NCI-H69 (cell line): Measurements from ENCODE around the gene OPN1MW.
"Not testable (repeated sequence)": the region's sequence is repeated elsewhere in the genome, so short reads cannot be mapped to it uniquely, and the experiment has no call there.

ENCODE experiments used
- DNase-seq: peaks from one replicate; lab custom pipeline; 2025; lab: John Stamatoyannopoulos, UW

The OPN1MW gene

DNA sequence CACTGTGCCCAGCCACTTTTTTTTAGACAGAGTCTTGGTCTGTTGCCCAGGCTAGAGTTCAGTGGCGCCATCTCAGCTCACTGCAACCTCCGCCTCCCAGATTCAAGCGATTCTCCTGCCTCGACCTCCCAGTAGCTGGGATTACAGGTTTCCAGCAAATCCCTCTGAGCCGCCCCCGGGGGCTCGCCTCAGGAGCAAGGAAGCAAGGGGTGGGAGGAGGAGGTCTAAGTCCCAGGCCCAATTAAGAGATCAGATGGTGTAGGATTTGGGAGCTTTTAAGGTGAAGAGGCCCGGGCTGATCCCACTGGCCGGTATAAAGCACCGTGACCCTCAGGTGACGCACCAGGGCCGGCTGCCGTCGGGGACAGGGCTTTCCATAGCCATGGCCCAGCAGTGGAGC is at the start of gene OPN1MW:
OPN1MW (plus strand) TSS at position 301 of the 400 bp plus-strand sequence; CDS start at position 383, 82 bp downstream.
- DNase-seq: not testable (repeated sequence)

DNA sequence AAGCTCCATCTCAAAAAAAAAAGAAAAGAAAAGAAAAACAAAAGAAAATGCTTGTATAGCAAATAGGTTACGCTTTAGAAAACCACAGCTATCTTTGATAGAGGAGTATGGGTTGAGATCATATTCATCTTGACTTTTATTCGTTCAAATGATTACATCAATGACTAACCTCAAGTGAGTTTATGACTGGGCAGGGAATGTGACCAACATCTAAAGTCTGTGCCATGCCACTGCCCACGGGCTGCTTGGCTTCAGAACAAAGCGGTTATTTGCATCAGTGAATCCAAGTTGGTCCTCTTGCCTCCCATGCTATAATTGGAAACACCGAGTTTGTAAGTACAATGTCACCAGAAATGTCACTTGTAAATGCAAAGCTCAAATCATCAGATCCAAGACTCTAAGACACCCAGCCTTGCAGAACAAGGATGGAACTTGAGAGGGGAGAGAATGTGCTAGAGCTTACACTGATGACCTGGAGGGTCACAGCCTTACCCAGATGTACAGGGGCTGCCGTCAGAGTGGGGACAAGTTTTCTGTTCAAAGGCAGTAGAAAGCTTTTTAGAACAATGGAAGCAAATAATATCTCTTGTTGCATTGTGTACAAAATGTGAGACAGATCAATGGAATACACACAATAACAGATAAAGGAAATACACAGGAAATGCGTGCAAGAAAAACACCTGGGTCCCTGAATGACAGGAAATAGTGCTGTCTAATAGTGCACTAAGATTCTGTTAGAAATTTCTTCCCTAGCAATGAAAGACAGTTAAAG is 46.8 kb upstream of the OPN1MW start:
- DNase-seq: no peak

DNA sequence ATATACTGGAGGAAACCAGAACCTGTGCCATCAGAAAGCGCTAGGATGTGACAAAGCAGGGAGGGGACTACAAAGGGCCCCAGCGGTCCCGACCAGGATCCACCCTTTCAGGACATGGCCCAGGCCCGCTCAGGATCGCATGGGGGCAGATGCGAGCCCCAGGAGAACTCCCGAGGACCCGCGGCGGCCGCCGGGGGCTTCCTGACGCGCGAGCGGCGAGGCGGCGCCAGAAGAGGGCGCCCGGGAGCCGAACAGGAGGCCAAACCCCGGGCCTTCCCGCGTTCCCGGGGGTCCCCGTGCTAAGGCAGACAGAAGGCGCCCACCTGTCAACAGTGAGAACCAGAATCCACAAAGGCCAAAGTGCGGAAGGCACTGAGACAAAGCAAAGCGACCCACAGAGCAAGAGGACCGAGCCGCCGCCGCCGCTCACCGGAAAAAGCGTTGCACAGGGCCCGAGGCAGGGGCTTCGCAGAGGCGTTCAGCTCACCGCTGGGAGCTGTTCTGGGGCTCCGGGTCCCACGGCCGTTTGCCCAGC is 45.7 kb upstream of the OPN1MW start:
- peak; percentile 74 for DNase-seq

DNA sequence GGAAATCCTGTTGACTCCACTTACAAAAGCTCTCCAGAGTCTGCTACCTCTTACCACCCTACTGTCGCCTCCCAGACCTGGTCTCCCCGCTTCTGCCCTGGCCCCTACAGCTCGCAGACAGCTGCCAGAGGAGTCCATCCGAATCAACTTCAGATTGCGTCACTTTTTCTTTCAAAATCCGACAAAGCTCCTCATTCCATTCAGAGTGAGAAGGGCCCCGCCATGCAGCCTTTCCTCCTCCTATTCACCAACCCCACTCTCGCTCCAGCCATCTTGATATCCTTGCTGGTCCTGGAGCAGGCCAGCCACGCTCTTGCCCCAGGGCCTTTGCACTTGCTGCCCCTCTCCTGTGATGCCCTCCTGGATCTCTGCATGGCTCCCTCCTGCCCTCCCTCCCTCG is 43.5 kb upstream of the OPN1MW start:
- DNase-seq: no peak

DNA sequence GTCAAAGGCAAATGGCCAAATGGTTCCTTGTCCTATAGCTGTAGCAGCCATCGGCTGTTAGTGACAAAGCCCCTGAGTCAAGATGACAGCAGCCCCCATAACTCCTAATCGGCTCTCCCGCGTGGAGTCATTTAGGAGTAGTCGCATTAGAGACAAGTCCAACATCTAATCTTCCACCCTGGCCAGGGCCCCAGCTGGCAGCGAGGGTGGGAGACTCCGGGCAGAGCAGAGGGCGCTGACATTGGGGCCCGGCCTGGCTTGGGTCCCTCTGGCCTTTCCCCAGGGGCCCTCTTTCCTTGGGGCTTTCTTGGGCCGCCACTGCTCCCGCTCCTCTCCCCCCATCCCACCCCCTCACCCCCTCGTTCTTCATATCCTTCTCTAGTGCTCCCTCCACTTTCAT is 42.2 kb upstream of the OPN1MW start:
- no peak for DNase-seq

DNA sequence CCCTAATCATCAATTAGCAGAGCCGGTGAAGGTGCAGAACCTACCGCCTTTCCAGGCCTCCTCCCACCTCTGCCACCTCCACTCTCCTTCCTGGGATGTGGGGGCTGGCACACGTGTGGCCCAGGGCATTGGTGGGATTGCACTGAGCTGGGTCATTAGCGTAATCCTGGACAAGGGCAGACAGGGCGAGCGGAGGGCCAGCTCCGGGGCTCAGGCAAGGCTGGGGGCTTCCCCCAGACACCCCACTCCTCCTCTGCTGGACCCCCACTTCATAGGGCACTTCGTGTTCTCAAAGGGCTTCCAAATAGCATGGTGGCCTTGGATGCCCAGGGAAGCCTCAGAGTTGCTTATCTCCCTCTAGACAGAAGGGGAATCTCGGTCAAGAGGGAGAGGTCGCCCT is 41.7 kb upstream of the OPN1MW start:
- DNase-seq: no peak

DNA sequence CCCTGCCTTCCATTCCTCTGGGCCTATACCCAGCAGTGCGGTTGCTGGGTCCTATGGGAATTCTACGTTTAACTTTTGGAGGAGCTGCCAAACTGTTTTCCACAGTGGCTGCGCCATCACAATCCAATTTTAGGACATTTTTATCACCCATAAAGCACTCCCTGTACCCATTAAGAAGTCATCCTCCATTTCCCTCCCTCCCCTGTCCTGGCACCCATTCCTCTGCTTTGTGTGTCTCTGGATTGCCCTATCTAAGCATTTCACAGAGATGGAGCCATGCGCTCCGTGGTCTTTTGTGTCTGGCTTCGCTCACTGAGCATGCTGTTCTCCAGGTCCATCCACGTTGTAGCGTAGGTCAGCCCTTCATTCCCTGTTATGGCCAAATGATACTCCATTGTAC is 40.0 kb upstream of the OPN1MW start:
- DNase-seq: no peak

DNA sequence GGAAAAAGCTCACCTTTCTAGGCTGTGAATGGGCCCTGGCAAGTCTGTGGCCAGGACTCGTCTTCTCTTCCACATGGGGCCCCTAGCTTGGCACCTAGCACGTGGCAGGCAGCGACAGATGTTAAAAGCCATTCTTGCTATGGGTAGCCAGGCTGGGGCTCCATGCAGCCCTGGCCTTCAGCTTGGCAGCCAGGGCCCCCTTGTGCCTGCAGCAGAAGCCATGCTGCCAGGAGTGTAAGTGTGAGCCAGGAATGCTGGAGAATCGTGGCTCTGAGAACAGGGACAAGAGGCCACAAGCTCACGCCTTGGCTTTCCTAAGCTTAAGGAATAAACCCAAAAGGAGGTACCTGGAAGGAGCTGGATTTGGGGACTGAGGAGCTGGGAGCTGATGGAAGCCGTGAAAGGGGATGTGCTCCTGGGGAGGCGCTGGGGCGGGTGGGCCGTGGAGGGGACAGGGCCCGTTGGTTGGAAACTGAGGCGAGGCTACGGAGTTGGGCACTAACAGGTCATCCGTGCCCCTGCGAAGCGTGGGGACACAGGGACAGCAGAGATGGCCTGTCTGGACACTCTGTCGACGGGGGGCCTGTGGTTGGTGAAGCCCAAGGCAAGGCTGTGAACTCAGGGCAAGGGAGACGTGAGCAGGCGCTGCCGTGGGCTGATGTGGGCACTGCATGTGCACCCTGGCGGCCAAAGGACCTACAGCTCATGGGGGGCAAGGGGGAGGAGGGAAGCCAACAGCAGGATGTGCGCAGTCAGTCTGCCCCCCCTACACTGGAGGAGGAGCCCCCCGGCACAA is 39.2 kb upstream of the OPN1MW start:
- DNase-seq: no peak

DNA sequence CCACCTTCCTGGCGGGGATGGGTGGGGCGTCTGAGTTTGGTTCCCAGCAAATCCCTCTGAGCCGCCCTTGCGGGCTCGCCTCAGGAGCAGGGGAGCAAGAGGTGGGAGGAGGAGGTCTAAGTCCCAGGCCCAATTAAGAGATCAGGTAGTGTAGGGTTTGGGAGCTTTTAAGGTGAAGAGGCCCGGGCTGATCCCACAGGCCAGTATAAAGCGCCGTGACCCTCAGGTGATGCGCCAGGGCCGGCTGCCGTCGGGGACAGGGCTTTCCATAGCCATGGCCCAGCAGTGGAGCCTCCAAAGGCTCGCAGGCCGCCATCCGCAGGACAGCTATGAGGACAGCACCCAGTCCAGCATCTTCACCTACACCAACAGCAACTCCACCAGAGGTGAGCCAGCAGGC is 38.4 kb upstream of the OPN1MW start, which contains the start of gene OPN1LW:
OPN1LW (plus strand) TSS at position 234 of the 400 bp plus-strand sequence; CDS start at position 275, 41 bp downstream.
- DNase-seq: not testable (repeated sequence)

DNA sequence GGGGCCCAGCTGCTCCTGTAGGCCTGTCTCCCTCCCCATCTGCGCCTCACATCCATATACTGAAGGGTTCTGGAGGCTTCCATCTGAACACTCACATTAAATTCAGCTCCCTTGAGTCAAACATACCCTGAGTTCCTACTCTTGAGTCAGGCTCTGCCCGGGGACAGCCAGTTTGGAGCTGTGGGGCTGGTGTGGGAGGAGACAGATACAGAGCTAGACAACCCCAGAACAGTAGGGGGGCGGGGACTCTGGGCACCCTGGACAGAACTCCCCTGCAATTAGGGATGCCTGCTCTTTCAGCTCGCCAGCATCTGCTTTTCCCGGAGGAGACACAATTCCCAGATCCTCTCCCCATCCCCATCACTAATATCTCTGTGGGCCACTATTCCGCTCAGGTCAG is 31.4 kb upstream of the OPN1MW start:
- DNase-seq: not testable (repeated sequence)

DNA sequence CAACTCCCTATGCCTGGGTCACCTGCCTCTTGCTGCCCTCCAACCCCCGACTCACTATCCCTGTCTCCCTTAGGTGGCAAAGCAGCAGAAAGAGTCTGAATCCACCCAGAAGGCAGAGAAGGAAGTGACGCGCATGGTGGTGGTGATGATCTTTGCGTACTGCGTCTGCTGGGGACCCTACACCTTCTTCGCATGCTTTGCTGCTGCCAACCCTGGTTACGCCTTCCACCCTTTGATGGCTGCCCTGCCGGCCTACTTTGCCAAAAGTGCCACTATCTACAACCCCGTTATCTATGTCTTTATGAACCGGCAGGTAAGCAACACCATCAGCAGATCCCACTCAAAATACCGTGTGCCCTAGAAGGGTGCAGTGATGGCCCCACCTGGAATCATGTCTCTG is 26.2 kb upstream of the OPN1MW start:
- not testable (repeated sequence) for DNase-seq

DNA sequence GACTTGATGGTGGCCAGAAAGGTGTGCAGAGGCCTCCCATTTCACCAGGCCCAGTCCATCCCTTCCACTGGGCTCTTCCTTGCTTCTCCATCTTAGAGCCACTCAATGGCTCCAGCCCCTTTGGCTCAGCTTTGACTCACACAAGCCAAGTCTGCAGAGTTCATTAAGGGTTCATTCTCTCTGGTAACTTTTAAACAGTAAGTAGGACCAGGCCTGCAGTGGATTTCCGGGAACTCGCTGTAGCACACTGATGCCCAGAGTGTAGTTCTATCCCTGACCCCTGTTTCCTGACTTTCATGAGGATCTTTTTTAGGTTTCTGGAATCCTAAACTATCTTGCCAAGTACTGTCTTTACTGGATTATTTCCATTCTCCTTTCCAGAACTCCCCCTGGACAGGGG is 25.2 kb upstream of the OPN1MW start:
- not testable (repeated sequence) for DNase-seq

DNA sequence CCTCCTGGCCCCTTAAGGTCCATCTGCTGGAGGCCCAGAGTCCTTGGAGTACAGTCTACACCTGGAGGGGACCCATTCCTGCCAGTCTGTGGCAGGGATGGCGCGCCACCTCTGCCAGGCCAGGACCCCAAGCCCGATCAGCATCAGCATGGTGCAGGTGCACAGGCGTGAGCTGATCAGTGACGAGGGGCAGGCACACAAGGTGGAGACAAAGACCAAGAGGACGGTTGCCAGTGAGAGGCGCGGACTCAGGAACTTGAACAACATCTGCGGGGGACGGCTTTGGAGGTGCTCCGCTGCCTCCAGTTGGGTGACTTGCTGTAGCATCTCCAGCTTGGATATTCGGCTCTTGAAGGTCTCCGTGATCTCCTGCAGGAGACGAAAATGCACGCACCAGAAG is 23.1 kb upstream of the OPN1MW start:
- DNase-seq: not testable (repeated sequence)

DNA sequence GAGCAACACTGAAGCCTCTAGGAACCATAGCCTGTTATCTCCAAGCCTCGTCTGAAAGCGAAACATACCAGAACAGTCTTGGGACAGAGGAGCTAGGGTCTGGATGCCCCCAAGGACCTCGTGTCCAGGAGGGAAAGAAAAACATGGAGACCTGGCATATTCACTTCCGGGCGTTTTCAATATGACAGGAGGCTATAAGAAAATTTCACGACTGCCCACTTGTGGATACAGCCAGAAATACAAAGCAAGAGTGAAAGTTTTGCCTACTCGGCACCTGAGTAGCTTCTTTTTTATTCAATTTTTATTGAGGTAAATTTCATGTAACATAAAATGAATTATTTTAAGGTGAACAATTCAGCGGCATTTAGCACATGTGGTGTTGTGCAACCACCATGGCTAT is 17.5 kb upstream of the OPN1MW start:
- DNase-seq: not testable (repeated sequence)

DNA sequence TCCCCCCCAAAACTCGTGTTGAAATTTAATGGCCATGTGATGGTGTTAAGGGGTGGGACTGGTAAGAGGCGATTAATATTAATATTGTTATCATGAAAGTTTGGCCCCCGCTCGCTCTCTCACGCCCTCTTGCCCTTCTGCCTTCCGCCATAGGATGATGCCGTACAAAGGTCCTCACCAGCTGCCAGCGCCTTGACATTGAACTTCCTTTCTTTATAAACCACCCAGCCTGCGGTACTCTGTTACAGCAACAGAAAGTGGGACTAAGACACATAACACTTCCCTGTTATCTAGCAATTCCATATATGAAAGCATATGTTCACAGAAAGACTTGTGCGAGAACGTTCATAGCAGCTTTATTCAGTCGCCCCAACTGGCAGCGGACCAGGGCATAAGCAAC is 14.0 kb upstream of the OPN1MW start:
- not testable (repeated sequence) for DNase-seq

DNA sequence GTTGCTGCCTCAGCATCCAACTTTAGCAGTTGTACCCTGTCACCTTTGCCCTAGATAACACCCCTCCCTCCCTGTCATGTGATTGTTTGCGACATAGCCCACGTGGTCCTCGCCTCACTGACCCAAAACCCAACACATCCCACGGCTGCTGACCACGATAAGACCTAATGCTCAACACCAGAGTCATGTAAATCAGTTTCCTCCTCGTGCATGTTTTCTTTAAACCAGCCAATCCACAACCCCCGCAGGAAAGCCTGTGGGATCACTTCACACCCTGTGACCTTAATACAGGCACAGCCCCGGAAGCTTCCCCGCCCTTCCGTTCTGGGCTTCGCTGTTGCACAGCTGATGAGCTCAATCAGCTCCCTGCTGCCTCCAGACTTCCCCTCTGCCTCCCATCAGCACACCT is 9.9 kb upstream of the OPN1MW start:
- DNase-seq: not testable (repeated sequence)

DNA sequence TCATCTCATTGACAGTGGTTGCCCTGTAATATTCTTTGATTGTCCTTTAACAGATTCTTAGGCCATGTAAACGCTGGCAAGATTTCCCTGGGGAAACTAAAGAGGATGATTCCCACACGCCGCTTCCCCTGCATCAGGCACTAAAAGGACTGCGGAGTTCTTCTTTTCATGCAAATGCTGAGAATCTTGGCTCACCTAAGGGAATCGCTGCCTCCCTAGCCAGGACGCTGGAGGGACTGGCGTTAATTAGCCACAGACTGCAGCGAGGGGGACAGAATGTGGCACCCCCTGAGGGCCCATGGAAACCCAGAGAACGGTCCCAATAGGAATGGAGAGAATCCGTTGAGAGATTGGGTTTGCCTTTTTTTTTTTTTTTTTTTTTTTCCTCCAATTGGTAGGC is 8.0 kb upstream of the OPN1MW start:
- not testable (repeated sequence) for DNase-seq

DNA sequence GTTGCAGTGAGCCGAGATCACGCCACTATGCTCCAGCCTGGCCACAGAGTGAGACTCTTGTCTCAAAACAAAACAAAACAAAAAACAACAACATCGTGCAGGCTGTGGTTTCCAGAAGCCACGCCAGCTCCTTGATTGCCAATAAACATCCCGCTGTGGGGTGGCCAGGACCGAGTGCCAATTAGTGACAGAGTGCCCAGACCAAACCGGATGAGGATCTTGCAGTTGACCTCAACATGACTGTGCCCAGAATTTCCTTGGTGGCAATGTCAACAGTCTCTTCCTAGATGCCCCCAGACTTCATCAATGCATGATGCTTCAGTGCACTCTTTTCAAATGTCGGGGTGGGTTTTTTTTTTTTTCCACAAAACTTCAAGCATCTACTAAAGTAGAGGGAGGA is 1.4 kb downstream of the OPN1MW start:
- DNase-seq: not testable (repeated sequence)

DNA sequence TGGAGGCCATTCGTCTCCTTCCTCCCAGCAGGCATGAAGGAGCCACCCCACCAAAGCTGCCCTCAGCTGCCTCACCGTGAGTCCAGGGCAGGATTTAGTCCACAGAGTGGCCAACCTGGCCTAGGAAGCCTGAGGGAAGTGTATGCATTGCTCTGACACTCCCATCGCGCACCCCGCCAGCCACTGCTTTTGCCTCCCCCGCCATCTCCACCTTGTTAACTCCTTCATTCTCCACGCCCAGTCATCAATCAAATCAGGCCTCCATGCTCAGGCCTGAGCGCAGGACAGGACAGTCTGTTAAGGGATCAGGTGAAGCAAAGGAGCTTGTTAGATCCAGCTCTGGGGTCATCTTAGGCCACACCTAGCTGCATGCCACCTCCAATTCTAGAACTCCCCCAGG is 10.4 kb downstream of the OPN1MW start:
- not testable (repeated sequence) for DNase-seq

DNA sequence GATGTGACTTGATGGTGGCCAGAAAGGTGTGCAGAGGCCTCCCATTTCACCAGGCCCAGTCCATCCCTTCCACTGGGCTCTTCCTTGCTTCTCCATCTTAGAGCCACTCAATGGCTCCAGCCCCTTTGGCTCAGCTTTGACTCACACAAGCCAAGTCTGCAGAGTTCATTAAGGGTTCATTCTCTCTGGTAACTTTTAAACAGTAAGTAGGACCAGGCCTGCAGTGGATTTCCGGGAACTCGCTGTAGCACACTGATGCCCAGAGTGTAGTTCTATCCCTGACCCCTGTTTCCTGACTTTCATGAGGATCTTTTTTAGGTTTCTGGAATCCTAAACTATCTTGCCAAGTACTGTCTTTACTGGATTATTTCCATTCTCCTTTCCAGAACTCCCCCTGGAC is 11.9 kb downstream of the OPN1MW start:
- not testable (repeated sequence) for DNase-seq

DNA sequence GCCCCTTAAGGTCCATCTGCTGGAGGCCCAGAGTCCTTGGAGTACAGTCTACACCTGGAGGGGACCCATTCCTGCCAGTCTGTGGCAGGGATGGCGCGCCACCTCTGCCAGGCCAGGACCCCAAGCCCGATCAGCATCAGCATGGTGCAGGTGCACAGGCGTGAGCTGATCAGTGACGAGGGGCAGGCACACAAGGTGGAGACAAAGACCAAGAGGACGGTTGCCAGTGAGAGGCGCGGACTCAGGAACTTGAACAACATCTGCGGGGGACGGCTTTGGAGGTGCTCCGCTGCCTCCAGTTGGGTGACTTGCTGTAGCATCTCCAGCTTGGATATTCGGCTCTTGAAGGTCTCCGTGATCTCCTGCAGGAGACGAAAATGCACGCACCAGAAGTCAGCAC is 14.1 kb downstream of the OPN1MW start:
- DNase-seq: not testable (repeated sequence)

DNA sequence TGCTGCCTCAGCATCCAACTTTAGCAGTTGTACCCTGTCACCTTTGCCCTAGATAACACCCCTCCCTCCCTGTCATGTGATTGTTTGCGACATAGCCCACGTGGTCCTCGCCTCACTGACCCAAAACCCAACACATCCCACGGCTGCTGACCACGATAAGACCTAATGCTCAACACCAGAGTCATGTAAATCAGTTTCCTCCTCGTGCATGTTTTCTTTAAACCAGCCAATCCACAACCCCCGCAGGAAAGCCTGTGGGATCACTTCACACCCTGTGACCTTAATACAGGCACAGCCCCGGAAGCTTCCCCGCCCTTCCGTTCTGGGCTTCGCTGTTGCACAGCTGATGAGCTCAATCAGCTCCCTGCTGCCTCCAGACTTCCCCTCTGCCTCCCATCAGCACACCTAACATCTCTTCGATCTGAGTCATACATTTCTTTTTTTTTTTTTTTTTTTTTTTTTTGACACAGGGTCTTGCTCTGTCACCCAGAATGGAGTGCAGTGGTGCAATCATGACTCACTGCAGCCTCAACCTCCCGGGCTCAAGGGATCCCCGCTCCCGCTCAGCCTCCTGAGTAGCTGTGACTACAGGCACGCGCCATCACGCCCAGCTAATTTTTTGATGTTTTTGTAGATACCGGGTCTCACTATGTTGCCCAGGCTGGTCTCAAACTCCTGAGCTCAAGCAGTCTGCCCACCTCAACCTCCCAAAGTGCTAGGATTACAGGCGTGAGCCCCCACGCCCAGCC is 27.4 kb downstream of the OPN1MW start:
- DNase-seq: not testable (repeated sequence)
